Fibroblast of gingiva (primary cell): ENCODE data around the gene SHE.
"Not testable (repeated sequence)": the region's sequence is repeated elsewhere in the genome, so short reads cannot be mapped to it uniquely, and the experiment has no call there.

Experiments
- DNase-seq: peaks from one replicate; pipeline ENCODE4 v3.0.0-alpha.2; 2011; ENCODE audit warnings: low read depth

Gene SHE

GRCh38 chr1:154514066-154514553 lies 11.9 kb upstream of the SHE start:
- DNase-seq: no peak

GRCh38 chr1:154512760-154513159 lies 10.5 kb upstream of the SHE start:
- DNase-seq: no peak

- no peak for DNase-seq
Observed at GRCh38 chr1:154503898-154504297, 1.7 kb upstream of the SHE start.

GRCh38 chr1:154502744-154503115 lies 518 bp upstream of the SHE start:
- DNase-seq: no peak

- no peak for DNase-seq
Observed at GRCh38 chr1:154501423-154502065, 668 bp downstream of the SHE start.

GRCh38 chr1:154500533-154500932 lies 1.7 kb downstream of the SHE start:
- DNase-seq: no peak

GRCh38 chr1:154499446-154499845 lies 2.8 kb downstream of the SHE start:
- DNase-seq: no peak

GRCh38 chr1:154497026-154497806 lies 5.0 kb downstream of the SHE start:
- no peak for DNase-seq

GRCh38 chr1:154496383-154496782 lies 5.8 kb downstream of the SHE start:
- DNase-seq: no peak

GRCh38 chr1:154495496-154496273 lies 6.5 kb downstream of the SHE start:
- DNase-seq: no peak

GRCh38 chr1:154493276-154493675 lies 8.9 kb downstream of the SHE start:
- DNase-seq: no peak

- no peak for DNase-seq
Observed at GRCh38 chr1:154492115-154492514, 10.1 kb downstream of the SHE start.

- no peak for DNase-seq
Observed at GRCh38 chr1:154490317-154490716, 11.9 kb downstream of the SHE start.

GRCh38 chr1:154489695-154490274 lies 12.4 kb downstream of the SHE start:
- no peak for DNase-seq

- no peak for DNase-seq
Observed at GRCh38 chr1:154488922-154489321, 13.3 kb downstream of the SHE start.

GRCh38 chr1:154486756-154487155 lies 15.5 kb downstream of the SHE start:
- DNase-seq: not testable (repeated sequence)

- DNase-seq: no peak
Observed at GRCh38 chr1:154485910-154486496, 16.2 kb downstream of the SHE start.

- DNase-seq: no peak
Observed at GRCh38 chr1:154485106-154485505, 17.1 kb downstream of the SHE start.

- DNase-seq: no peak
Observed at GRCh38 chr1:154483941-154484803, 18.0 kb downstream of the SHE start.

- DNase-seq: no peak
Observed at GRCh38 chr1:154481053-154481452, 21.2 kb downstream of the SHE start.
